HepG2 (cell line): ENCODE measurements around the gene MT1F. TPM values are rescaled to one million over a fixed set of nuclear protein-coding genes. Genes with fewer than 3 reads are reported as not detected.
A peak's percentile ranks its signal among the peaks of the same experiment; 100 is the strongest.

Experiments used
- AGO2 ChIP-seq: fragments of 200-400 bp; formaldehyde crosslinking; optimal IDR thresholded peaks from 2 replicates; pipeline ENCODE3; 2017; ENCODE audit warnings: mild to moderate bottlenecking, low read depth, low read length, moderate library complexity
- ARID4A ChIP-seq: sonication (generic); formaldehyde crosslinking; IDR thresholded peaks from 2 replicates; pipeline ENCODE4 v1.5.0; 2020; ENCODE audit warnings: mild to moderate bottlenecking, missing genetic modification reagents, borderline replicate concordance
- BORCS8-MEF2B ChIP-seq: sonication (generic); formaldehyde crosslinking; IDR thresholded peaks from 2 replicates; pipeline ENCODE4 v1.8.0; 2022; ENCODE audit warnings: mild to moderate bottlenecking, missing genetic modification reagents
- CENPBD1 ChIP-seq: sonication (generic); formaldehyde crosslinking; IDR thresholded peaks from 2 replicates; pipeline ENCODE4 v1.8.0; 2022; ENCODE audit warnings: missing genetic modification reagents, low read depth, mild to moderate bottlenecking, borderline replicate concordance
- GMEB2 ChIP-seq: IDR thresholded peaks from 2 replicates; pipeline ENCODE4 v1.6.1; 2016; ENCODE audit warnings: missing biosample characterization, missing genetic modification reagents, low read depth
- GZF1 ChIP-seq: sonication (generic); formaldehyde crosslinking; IDR thresholded peaks from 2 replicates; pipeline ENCODE4 v1.5.1; 2020; ENCODE audit warnings: mild to moderate bottlenecking, missing genetic modification reagents
- KAT8 ChIP-seq: IDR thresholded peaks from 2 replicates; pipeline ENCODE4 v1.6.1; 2016; ENCODE audit warnings: missing genetic modification reagents, missing compliant biosample characterization
- MATR3 ChIP-seq: sonication (generic); formaldehyde crosslinking; IDR thresholded peaks from 2 replicates; pipeline ENCODE4 v1.4.0; 2020; ENCODE audit warnings: missing genetic modification reagents
- REPIN1 ChIP-seq: sonication (generic); formaldehyde crosslinking; IDR thresholded peaks from 2 replicates; pipeline ENCODE4 v1.8.0; 2022; ENCODE audit warnings: missing genetic modification reagents, low read depth, mild to moderate bottlenecking, borderline replicate concordance
- TEAD2 ChIP-seq: sonication (generic); formaldehyde crosslinking; IDR thresholded peaks from 2 replicates; pipeline ENCODE4 v1.9.0; 2021; ENCODE audit warnings: missing genetic modification reagents
- ZBTB37 ChIP-seq: sonication (generic); formaldehyde crosslinking; IDR thresholded peaks from 2 replicates; pipeline ENCODE4 v1.4.0; 2020; ENCODE audit warnings: mild to moderate bottlenecking, missing genetic modification reagents
- ZFYVE20 ChIP-seq: sonication (generic); formaldehyde crosslinking; IDR thresholded peaks from 2 replicates; pipeline ENCODE4 v1.8.0; 2023; ENCODE audit warnings: low read depth, mild to moderate bottlenecking, moderate library complexity, missing genetic modification reagents, borderline replicate concordance
- ZNF326 ChIP-seq: sonication (generic); formaldehyde crosslinking; IDR thresholded peaks from 2 replicates; pipeline ENCODE4 v1.4.0; 2020; ENCODE audit warnings: missing genetic modification reagents, borderline replicate concordance
- ZNF484 ChIP-seq: sonication (generic); formaldehyde crosslinking; IDR thresholded peaks from 2 replicates; pipeline ENCODE4 v1.5.1; 2020; ENCODE audit warnings: mild to moderate bottlenecking, low read depth, missing genetic modification reagents, borderline replicate concordance
- ZNF512B ChIP-seq: sonication (generic); formaldehyde crosslinking; IDR thresholded peaks from 2 replicates; pipeline ENCODE4 v1.5.1; 2020; ENCODE audit warnings: missing genetic modification reagents, mild to moderate bottlenecking, borderline replicate concordance
- ZNF891 ChIP-seq: sonication (generic); formaldehyde crosslinking; IDR thresholded peaks from 2 replicates; pipeline ENCODE4 v1.5.0; 2020; ENCODE audit warnings: mild to moderate bottlenecking, missing genetic modification reagents
- polyA plus RNA-seq, 8 experiments: library from polyadenylated mRNA; depleted of rRNA in 3 of 8; stranded (reverse) in 7 of 8; unstranded in 1 of 8; fragments of >200 nt; fragmentation: Illumina TruSeq in 4 of 8; extraction: Trizol in 4 of 8; gene quantifications; 2 replicates each; pipeline versions ENCODE4 v1.2.1 to v1.2.3, GENCODE V29; 2011 to 2016; ENCODE audit warnings: low read depth in 4 of 8, missing spikeins in 1 of 8, mixed read lengths in 1 of 8; ENCODE audit not compliant: insufficient read depth in 1 of 8
- total RNA-seq, 5 experiments: library from RNA; depleted of rRNA; stranded (reverse); fragments of >200 nt; fragmentation: Illumina TruSeq; extraction: Trizol; gene quantifications; 2 replicates each; pipeline ENCODE4 v1.2.3, GENCODE V29; 2016; ENCODE audit warnings: low read depth in 1 of 5

MT1F gene
- total and polyA plus RNA-seq, 2 of the 13 experiments (the other 11 are each of a cell fraction or from before 2014, with no cell fraction given): 1.9 to 169 TPM

- TF ChIP-seq ZNF512B (CRISPR knock-in tag) (peak; percentile 48; the same call in 1 of the 2 replicates), BORCS8-MEF2B (no peak), KAT8 (CRISPR knock-in tag) (peak; percentile 48; the same call in 1 of the 2 replicates), ZNF891 (CRISPR knock-in tag) (no peak), ARID4A (CRISPR knock-in tag) (no peak; the same call in 1 of the 2 replicates), ZNF326 (no peak), GZF1 (CRISPR knock-in tag) (no peak; the same call in 1 of the 2 replicates), ZFYVE20 (CRISPR knock-in tag) (no peak), ZBTB37 (CRISPR knock-in tag) (no peak), AGO2 (no peak), GMEB2 (CRISPR knock-in tag) (no peak), MATR3 (CRISPR knock-in tag) (no peak), ZNF484 (CRISPR knock-in tag) (no peak), REPIN1 (peak; percentile 88; the same call in 1 of the 2 replicates), CENPBD1 (CRISPR knock-in tag) (no peak), TEAD2 (CRISPR knock-in tag) (no peak; the same call in 1 of the 2 replicates)
Measured at GRCh38 chr16:56657555-56658326, at the start of gene MT1F (continued).
